SK-N-SH (cell line): ENCODE measurements around the gene GAB2. TPM values are rescaled to one million over a fixed set of nuclear protein-coding genes. Genes with fewer than 3 reads are reported as not detected.

Experiments
- CTCF ChIA-PET: fragments of 300-600, 350-600 bp; formaldehyde crosslinking; extraction: SDS; loops from one replicate; lab custom pipeline; 2021; lab: Yijun Ruan, JAX
- POLR2A ChIA-PET: fragments of 350-600 bp; sonication (Branson Sonifier 250); formaldehyde crosslinking; extraction: SDS; loops from one replicate; lab custom pipeline; 2020; ENCODE audit warnings: antibody characterized with exemption, inconsistent platforms; lab: Yijun Ruan, JAX
- DNase-seq: peaks from one replicate; pipeline ENCODE4 v3.0.0; 2012
- H2AFZ ChIP-seq: fragments of 200-600 bp; sonication (generic); 2 replicates; pipeline ENCODE4 v1.8.1; 2016; ENCODE audit warnings: antibody characterized with exemption, mild to moderate bottlenecking, low read depth
- H3F3A ChIP-seq: fragments of 200-600 bp; sonication (generic); replicated peaks from 2 replicates; pipeline ENCODE3; 2016; ENCODE audit warnings: antibody characterized with exemption, mild to moderate bottlenecking; ENCODE audit not compliant: insufficient read depth
- H3K27ac ChIP-seq, 2 experiments: fragments of 200-500 bp in 1 of 2; fragments of 200-600 bp in 1 of 2; sonication (Bioruptor generic) in 1 of 2; sonication (generic), shearing (Covaris generic) in 1 of 2; 2 replicates each; pipeline versions ENCODE4 v1.5.1 to v1.6.1; 2014 to 2016; ENCODE audit warnings: low read depth in 2 of 2, inconsistent platforms in 1 of 2, low read length in 1 of 2, mild to moderate bottlenecking in 1 of 2, mixed read lengths in 1 of 2
- H3K27me3 ChIP-seq: fragments of 200-600 bp; sonication (generic), shearing (Covaris generic); 2 replicates; pipeline ENCODE4 v1.6.1; 2016; ENCODE audit warnings: mixed run types; ENCODE audit not compliant: insufficient read depth
- H3K36me3 ChIP-seq, 2 experiments: fragments of 200-500 bp in 1 of 2; fragments of 200-600 bp in 1 of 2; sonication (Bioruptor generic) in 1 of 2; sonication (generic) in 1 of 2; replicated peaks in 1 of 2; 2 replicates each; pipeline versions ENCODE3 to v1.5.1; 2014 to 2016; ENCODE audit warnings: low read length in 1 of 2, mild to moderate bottlenecking in 1 of 2; ENCODE audit not compliant: insufficient read depth in 2 of 2, control insufficient read depth in 1 of 2
- H3K4me1 ChIP-seq, 2 experiments: fragments of 200-500 bp in 1 of 2; fragments of 200-600 bp in 1 of 2; sonication (Bioruptor generic) in 1 of 2; sonication (generic), shearing (Covaris generic) in 1 of 2; 2 replicates each; pipeline versions ENCODE4 v1.5.1 to v1.6.1; 2014 to 2016; ENCODE audit warnings: low read depth in 1 of 2, low read length in 1 of 2, mixed run types in 1 of 2; ENCODE audit not compliant: insufficient read depth in 2 of 2, control insufficient read depth in 1 of 2
- H3K4me2 ChIP-seq: fragments of 200-600 bp; sonication (generic), shearing (Covaris generic); 2 replicates; pipeline ENCODE4 v1.6.1; 2017; ENCODE audit warnings: mixed run types
- H3K4me3 ChIP-seq, 2 experiments: fragments of 200-500 bp in 1 of 2; fragments of 200-600 bp in 1 of 2; sonication (Bioruptor generic) in 1 of 2; sonication (generic), shearing (Covaris generic) in 1 of 2; 2 replicates each; pipeline versions ENCODE4 v1.5.1 to v1.8.1; 2014 to 2016; ENCODE audit warnings: low read depth in 2 of 2, inconsistent platforms in 1 of 2, low read length in 1 of 2, mild to moderate bottlenecking in 1 of 2, mixed read lengths in 1 of 2, moderate library complexity in 1 of 2
- H3K79me2 ChIP-seq: fragments of 200-600 bp; sonication (generic); 2 replicates; pipeline ENCODE4 v1.8.1; 2017; ENCODE audit warnings: mild to moderate bottlenecking; ENCODE audit not compliant: insufficient read depth
- H3K9ac ChIP-seq: fragments of 200-600 bp; sonication (generic); 2 replicates; pipeline ENCODE4 v1.6.1; 2017; ENCODE audit warnings: mixed run types
- H3K9me2 ChIP-seq: fragments of 200-600 bp; sonication (generic); 2 replicates; pipeline ENCODE4 v1.6.1; 2017; ENCODE audit warnings: mixed run types
- H3K9me3 ChIP-seq: fragments of 200-600 bp; sonication (generic); 2 replicates; pipeline ENCODE4 v1.6.1; 2017; ENCODE audit warnings: mixed run types, mild to moderate bottlenecking, moderate library complexity
- H4K20me1 ChIP-seq: fragments of 200-600 bp; sonication (generic); 2 replicates; pipeline ENCODE4 v1.6.1; 2017; ENCODE audit warnings: mild to moderate bottlenecking, mixed run types; ENCODE audit not compliant: insufficient read depth
- ELF1 ChIP-seq: IDR thresholded peaks from 2 replicates; pipeline ENCODE4 v1.4.0; 2012
- EP300 ChIP-seq, 2 experiments: IDR thresholded peaks; 2 replicates each; pipeline versions ENCODE4 v1.4.0 to v1.6.1; 2012; ENCODE audit warnings: borderline replicate concordance in 1 of 2, low read depth in 1 of 2, low read length in 1 of 2
- EZH2phosphoT487 ChIP-seq: fragments of 200-600 bp; sonication (generic); IDR thresholded peaks from 2 replicates; pipeline ENCODE4 v1.6.1; 2017; ENCODE audit warnings: low read depth, mixed run types, mild to moderate bottlenecking, antibody characterized with exemption, moderate library complexity, borderline replicate concordance
- GABPA ChIP-seq: IDR thresholded peaks from 2 replicates; pipeline ENCODE4 v1.4.0; 2012; ENCODE audit warnings: low read depth, mild to moderate bottlenecking
- GATA2 ChIP-seq: sonication (generic); formaldehyde crosslinking; IDR thresholded peaks from 2 replicates; pipeline ENCODE4 v1.5.0; 2020; ENCODE audit warnings: mild to moderate bottlenecking, missing genetic modification reagents
- MEF2A ChIP-seq: IDR thresholded peaks from 2 replicates; pipeline ENCODE4 v1.4.0; 2012; ENCODE audit warnings: low read depth, borderline replicate concordance
- MXI1 ChIP-seq: IDR thresholded peaks from 2 replicates; pipeline ENCODE4 v1.6.1; 2012; ENCODE audit warnings: mild to moderate bottlenecking, low read depth, low read length, improper control_type of control experiment
- NRF1 ChIP-seq: IDR thresholded peaks from 2 replicates; pipeline ENCODE4 v1.6.1; 2012; ENCODE audit warnings: low read depth, mild to moderate bottlenecking, low read length
- POLR2AphosphoS5 ChIP-seq: IDR thresholded peaks from 2 replicates; pipeline ENCODE4 v1.6.1; 2012; ENCODE audit warnings: low read depth, low read length
- RAD21 ChIP-seq: IDR thresholded peaks from 2 replicates; pipeline ENCODE4 v1.6.1; 2012; ENCODE audit warnings: mild to moderate bottlenecking, low read length
- SMC3 ChIP-seq: IDR thresholded peaks from 2 replicates; pipeline ENCODE4 v1.6.1; 2012; ENCODE audit warnings: low read depth, low read length, improper control_type of control experiment
- TAF1 ChIP-seq: IDR thresholded peaks from 2 replicates; pipeline ENCODE4 v1.6.1; 2012; ENCODE audit warnings: low read depth, mild to moderate bottlenecking, low read length, moderate library complexity, borderline replicate concordance
- TCF12 ChIP-seq: IDR thresholded peaks from 2 replicates; pipeline ENCODE4 v1.4.0; 2012
- YY1 ChIP-seq: IDR thresholded peaks from 2 replicates; pipeline ENCODE4 v1.4.0; 2012; ENCODE audit warnings: low read depth, mild to moderate bottlenecking
- WGBS: methylation state at CpG from one replicate; pipeline ENCODE4 v1.1.6; 2017; ENCODE audit warnings: low lambda C conversion rate; 5-methylcytosine and 5-hydroxymethylcytosine counted together
- polyA plus RNA-seq, 3 experiments: library from polyadenylated mRNA; depleted of rRNA; stranded (reverse); fragments of >200 nt; gene quantifications; 2 replicates each; pipeline ENCODE4 v1.2.3, GENCODE V29; 2012
- TF ChIP-seq, protein P1 (sequence below): IDR thresholded peaks from 2 replicates; pipeline ENCODE4 v1.6.1; 2012; ENCODE audit warnings: mild to moderate bottlenecking, low read depth, low read length, moderate library complexity
- TF ChIP-seq, protein P2 (sequence below): IDR thresholded peaks from 2 replicates; pipeline ENCODE4 v1.4.0; 2012; ENCODE audit warnings: low read depth, borderline replicate concordance
- TF ChIP-seq, protein P3 (sequence below): fragments of 150-350 bp; IDR thresholded peaks from 2 replicates; pipeline ENCODE4 v1.6.1; 2016; ENCODE audit warnings: mild to moderate bottlenecking, low read depth, low read length
- TF ChIP-seq, protein P4 (sequence below): fragments of 200-600 bp; sonication (generic); IDR thresholded peaks from 2 replicates; pipeline ENCODE4 v1.6.1; 2017; ENCODE audit warnings: antibody characterized with exemption, mild to moderate bottlenecking, moderate library complexity

The GAB2 gene
- polyA plus RNA-seq, 1 of the 3 experiments (the other 2 are of a cell fraction), result 5.6 TPM

DNA sequence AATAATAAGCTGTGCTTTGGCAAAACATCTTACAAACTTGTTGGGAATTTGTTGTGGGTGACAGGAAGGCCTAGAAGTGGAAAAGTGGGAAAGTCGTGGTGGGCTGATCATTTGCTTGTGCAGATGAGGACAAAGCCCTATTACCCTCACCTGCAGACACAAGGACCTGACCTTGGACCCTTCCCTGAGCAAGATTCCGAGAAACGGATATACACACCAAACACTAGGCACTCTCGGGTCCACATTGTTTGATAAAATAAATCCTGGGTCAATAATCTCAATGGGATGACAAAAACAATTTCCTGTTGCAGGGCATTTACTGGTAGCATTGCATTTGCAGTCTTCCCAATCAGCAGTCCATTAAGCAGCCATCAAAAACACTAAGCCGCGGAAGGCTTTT, 89.7 kb downstream of the GAB2 start:
- TF ChIP-seq GATA2 (CRISPR knock-in tag), result no peak
- TF ChIP-seq POLR2AphosphoS5, result no peak
- TF ChIP-seq, protein P1, sequence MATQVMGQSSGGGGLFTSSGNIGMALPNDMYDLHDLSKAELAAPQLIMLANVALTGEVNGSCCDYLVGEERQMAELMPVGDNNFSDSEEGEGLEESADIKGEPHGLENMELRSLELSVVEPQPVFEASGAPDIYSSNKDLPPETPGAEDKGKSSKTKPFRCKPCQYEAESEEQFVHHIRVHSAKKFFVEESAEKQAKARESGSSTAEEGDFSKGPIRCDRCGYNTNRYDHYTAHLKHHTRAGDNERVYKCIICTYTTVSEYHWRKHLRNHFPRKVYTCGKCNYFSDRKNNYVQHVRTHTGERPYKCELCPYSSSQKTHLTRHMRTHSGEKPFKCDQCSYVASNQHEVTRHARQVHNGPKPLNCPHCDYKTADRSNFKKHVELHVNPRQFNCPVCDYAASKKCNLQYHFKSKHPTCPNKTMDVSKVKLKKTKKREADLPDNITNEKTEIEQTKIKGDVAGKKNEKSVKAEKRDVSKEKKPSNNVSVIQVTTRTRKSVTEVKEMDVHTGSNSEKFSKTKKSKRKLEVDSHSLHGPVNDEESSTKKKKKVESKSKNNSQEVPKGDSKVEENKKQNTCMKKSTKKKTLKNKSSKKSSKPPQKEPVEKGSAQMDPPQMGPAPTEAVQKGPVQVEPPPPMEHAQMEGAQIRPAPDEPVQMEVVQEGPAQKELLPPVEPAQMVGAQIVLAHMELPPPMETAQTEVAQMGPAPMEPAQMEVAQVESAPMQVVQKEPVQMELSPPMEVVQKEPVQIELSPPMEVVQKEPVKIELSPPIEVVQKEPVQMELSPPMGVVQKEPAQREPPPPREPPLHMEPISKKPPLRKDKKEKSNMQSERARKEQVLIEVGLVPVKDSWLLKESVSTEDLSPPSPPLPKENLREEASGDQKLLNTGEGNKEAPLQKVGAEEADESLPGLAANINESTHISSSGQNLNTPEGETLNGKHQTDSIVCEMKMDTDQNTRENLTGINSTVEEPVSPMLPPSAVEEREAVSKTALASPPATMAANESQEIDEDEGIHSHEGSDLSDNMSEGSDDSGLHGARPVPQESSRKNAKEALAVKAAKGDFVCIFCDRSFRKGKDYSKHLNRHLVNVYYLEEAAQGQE, result no peak
- TF ChIP-seq, protein P2, sequence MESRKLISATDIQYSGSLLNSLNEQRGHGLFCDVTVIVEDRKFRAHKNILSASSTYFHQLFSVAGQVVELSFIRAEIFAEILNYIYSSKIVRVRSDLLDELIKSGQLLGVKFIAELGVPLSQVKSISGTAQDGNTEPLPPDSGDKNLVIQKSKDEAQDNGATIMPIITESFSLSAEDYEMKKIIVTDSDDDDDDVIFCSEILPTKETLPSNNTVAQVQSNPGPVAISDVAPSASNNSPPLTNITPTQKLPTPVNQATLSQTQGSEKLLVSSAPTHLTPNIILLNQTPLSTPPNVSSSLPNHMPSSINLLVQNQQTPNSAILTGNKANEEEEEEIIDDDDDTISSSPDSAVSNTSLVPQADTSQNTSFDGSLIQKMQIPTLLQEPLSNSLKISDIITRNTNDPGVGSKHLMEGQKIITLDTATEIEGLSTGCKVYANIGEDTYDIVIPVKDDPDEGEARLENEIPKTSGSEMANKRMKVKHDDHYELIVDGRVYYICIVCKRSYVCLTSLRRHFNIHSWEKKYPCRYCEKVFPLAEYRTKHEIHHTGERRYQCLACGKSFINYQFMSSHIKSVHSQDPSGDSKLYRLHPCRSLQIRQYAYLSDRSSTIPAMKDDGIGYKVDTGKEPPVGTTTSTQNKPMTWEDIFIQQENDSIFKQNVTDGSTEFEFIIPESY, result no peak
- no peak for TF ChIP-seq EZH2phosphoT487
- TF ChIP-seq NRF1, result no peak
- no peak for TF ChIP-seq EP300 (IDR thresholded peaks at IDR 0.05; ENCODE audit: borderline replicate concordance in 1 of 2, low read depth in 1 of 2, low read length in 1 of 2)
- no peak for TF ChIP-seq GABPA
- no peak for TF ChIP-seq MEF2A

DNA sequence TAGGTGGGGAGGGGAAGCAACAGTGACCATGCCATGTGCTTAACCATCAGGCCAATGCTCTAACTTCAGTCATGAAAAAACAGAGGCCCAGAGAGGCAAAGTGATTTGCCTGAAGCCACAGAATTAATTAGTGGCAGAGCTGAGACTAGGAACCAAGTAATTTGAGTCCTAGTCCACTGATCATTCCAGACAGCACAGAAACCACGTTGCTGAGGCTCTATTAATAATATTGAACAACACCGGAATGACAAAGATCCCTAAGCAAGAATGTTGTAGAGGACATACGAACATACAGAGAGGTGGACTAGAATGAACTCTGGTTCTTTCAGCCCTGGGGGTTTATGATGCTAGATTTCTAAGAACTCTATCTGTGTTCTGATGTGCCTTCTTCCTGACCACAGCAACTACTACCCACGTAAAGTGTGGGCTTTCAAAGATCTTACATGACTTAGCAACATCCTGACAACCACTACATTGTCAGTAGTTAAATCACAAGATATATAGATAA, 92.3 kb downstream of the GAB2 start:
- no peaks in the 10 kb centered on the region for H3K9me2 ChIP-seq
- CTCF ChIA-PET, result interaction anchor here (0.8 to 1.2 kb wide), 2 partner anchors 27 to 88 kb away, joined by 3 read pairs; no protein-coding TSS in a partner anchor
- no peaks in the 10 kb centered on the region for H3K27me3 ChIP-seq
- no peak overlapping the region for H3K9ac ChIP-seq
- peaks cover 7% of the 10 kb centered on the region for H3K79me2 ChIP-seq
- peaks cover 0 to 4% of the 10 kb centered on the region in 2 experiments; a peak in 1 of 4 replicates for H3K4me1 ChIP-seq
- H4K20me1 ChIP-seq, result no peaks in the 10 kb centered on the region
- no peak overlapping the region for H3K4me3 ChIP-seq
- 85% methylated on average over 4 of the region's 4 CpGs for WGBS
- no peak for TF ChIP-seq MXI1
- TF ChIP-seq TCF12, result no peak
- no peak for TF ChIP-seq RAD21
- TF ChIP-seq, protein P3, sequence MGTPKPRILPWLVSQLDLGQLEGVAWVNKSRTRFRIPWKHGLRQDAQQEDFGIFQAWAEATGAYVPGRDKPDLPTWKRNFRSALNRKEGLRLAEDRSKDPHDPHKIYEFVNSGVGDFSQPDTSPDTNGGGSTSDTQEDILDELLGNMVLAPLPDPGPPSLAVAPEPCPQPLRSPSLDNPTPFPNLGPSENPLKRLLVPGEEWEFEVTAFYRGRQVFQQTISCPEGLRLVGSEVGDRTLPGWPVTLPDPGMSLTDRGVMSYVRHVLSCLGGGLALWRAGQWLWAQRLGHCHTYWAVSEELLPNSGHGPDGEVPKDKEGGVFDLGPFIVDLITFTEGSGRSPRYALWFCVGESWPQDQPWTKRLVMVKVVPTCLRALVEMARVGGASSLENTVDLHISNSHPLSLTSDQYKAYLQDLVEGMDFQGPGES, result no peak
- TF ChIP-seq YY1, result no peak
- TF ChIP-seq TAF1, result no peak
- TF ChIP-seq, protein P4, sequence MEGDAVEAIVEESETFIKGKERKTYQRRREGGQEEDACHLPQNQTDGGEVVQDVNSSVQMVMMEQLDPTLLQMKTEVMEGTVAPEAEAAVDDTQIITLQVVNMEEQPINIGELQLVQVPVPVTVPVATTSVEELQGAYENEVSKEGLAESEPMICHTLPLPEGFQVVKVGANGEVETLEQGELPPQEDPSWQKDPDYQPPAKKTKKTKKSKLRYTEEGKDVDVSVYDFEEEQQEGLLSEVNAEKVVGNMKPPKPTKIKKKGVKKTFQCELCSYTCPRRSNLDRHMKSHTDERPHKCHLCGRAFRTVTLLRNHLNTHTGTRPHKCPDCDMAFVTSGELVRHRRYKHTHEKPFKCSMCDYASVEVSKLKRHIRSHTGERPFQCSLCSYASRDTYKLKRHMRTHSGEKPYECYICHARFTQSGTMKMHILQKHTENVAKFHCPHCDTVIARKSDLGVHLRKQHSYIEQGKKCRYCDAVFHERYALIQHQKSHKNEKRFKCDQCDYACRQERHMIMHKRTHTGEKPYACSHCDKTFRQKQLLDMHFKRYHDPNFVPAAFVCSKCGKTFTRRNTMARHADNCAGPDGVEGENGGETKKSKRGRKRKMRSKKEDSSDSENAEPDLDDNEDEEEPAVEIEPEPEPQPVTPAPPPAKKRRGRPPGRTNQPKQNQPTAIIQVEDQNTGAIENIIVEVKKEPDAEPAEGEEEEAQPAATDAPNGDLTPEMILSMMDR, result no peak
- TF ChIP-seq POLR2AphosphoS5, result no peak
- no peak for TF ChIP-seq ELF1
- TF ChIP-seq SMC3, result no peak
- TF ChIP-seq, all 33 proteins: peak for 0
- Histone ChIP-seq H3K36me3 (no peaks in the 10 kb centered on the region), H3F3A (peaks cover 2% of the 10 kb centered on the region), H3K27ac (peak overlapping the region in 1 of 2 experiments; percentile 28; a peak in 2 of 4 replicates), H3K9me3 (no peaks in the 10 kb centered on the region), H3K4me2 (no peak overlapping the region), H2AFZ (no peak overlapping the region)
- POLR2A ChIA-PET, result no interaction called here
- DNase-seq, result no peak

More for the DNA sequence above, 89.7 kb downstream of the GAB2 start:
- WGBS, result 88% methylated on average over 6 of the region's 6 CpGs
- Histone ChIP-seq H3K9me2 (no peaks in the 10 kb centered on the region), H2AFZ (no peak overlapping the region), H3K79me2 (peaks cover 7% of the 10 kb centered on the region), H3K27ac (no peak overlapping the region), H3K36me3 (no peaks in the 10 kb centered on the region), H3K4me2 (no peak overlapping the region), H3K9ac (no peak overlapping the region), H3K27me3 (no peaks in the 10 kb centered on the region), H3K4me1 (peaks cover 0 to 2% of the 10 kb centered on the region in 2 experiments; a peak in 2 of 4 replicates), H3K9me3 (no peaks in the 10 kb centered on the region), H4K20me1 (no peaks in the 10 kb centered on the region), H3K4me3 (no peak overlapping the region), H3F3A (peaks cover 2% of the 10 kb centered on the region)
- DNase-seq, result no peak
- ChIA-PET CTCF (no interaction called here), POLR2A (no interaction called here)
